ENCODE data around the gene CHST8. TPM values are rescaled to one million over a fixed set of nuclear protein-coding genes. Genes with fewer than 3 reads are reported as not detected.

CHST8 gene
- total and polyA plus RNA-seq, 4 donors = 0.36 to 1.4 (median 0.96) TPM; not detected in 1

DNA sequence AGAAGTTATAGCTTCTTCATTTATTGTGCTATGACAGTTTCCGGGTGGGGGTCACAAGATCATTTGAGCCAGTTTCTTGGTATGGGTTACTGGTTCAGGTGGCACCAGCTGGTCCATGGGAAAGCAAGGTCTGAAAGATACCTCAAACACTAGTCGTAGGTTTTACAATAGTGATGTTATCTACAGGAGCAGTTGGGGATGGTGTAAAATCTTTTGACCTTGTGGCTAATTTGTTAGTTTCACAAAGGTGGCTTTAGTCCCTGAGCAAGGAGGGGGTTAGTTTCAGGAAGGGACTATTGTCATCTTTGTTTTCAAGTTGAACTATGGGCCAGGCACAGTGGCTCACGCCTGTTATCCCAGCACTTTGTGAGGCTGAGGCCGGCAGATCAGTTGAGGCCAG lies 24.6 kb downstream of the CHST8 start:
- Histone ChIP-seq H3K4me1 (ENCODE audit: control insufficient read depth in 1 of 2, insufficient read depth in 2 of 2, low read length in 2 of 2) (no peaks in the 10 kb centered on the region), H3K9me3 (ENCODE audit: control insufficient read depth, low read length) (no peaks in the 10 kb centered on the region), H3K27me3 (ENCODE audit: control insufficient read depth in 1 of 2, insufficient read depth in 2 of 2, low read length in 1 of 2) (peaks cover 0 to 1% of the 10 kb centered on the region in 2 donors), H3K36me3 (ENCODE audit: control insufficient read depth in 1 of 2, insufficient read depth in 2 of 2, low read length in 1 of 2) (no peaks in the 10 kb centered on the region), H3K27ac (ENCODE audit: low read depth in 1 of 2, low read length in 2 of 2) (no peak overlapping the region), H3K4me3 (ENCODE audit: low read length in 2 of 2) (no peak overlapping the region)
- 87 to 94% methylated on average over 4 of the region's 4 CpGs for WGBS, 2 donors
- DNase-seq (peak in 1 of 2 donors; percentile 8), ATAC-seq (ENCODE audit: low FRiP score) (no peak)
- intact Hi-C loops (cut with DNase I) = no loop called here

DNA sequence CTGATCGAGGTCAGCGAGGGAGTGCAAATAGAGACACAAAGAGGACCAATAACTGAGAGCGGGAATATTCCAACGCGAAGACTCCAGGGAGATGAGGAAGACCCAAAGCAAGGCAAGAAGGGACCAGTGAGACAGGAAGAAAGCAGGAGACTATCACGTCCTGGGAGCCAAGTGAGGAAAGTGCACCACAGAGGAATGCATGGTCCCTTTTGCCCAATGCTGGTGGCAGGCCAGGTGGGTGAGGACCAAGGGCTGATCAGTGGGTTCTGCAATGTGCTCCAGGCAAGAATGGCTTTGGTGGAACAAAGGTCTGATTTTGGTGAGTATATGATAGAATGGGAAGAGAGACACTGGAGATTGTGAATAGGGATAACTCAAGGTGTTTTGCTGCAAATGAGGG lies 25.4 kb downstream of the CHST8 start:
- Histone ChIP-seq H3K9me3 (ENCODE audit: control insufficient read depth, low read length) (no peaks in the 10 kb centered on the region), H3K4me3 (ENCODE audit: low read length in 2 of 2) (no peak overlapping the region), H3K4me1 (ENCODE audit: control insufficient read depth in 1 of 2, insufficient read depth in 2 of 2, low read length in 2 of 2) (no peaks in the 10 kb centered on the region), H3K27me3 (ENCODE audit: control insufficient read depth in 1 of 2, insufficient read depth in 2 of 2, low read length in 1 of 2) (peaks cover 0 to 1% of the 10 kb centered on the region in 2 donors), H3K27ac (ENCODE audit: low read depth in 1 of 2, low read length in 2 of 2) (no peak overlapping the region), H3K36me3 (ENCODE audit: control insufficient read depth in 1 of 2, insufficient read depth in 2 of 2, low read length in 1 of 2) (no peaks in the 10 kb centered on the region)
- peak in 1 of 2 donors; percentile 6 for DNase-seq
- intact Hi-C loops (cut with DNase I) = no loop called here
- ATAC-seq (ENCODE audit: low FRiP score) = no peak
- WGBS, 2 donors = 81 to 82% methylated on average over 6 of the region's 6 CpGs

GRCh38 chr19:33649627-33650305 lies 28.0 kb downstream of the CHST8 start:
- 45 to 47% methylated on average over 4 of the region's 4 CpGs for WGBS, 2 donors
- ATAC-seq (ENCODE audit: low FRiP score) = no peak

DNA sequence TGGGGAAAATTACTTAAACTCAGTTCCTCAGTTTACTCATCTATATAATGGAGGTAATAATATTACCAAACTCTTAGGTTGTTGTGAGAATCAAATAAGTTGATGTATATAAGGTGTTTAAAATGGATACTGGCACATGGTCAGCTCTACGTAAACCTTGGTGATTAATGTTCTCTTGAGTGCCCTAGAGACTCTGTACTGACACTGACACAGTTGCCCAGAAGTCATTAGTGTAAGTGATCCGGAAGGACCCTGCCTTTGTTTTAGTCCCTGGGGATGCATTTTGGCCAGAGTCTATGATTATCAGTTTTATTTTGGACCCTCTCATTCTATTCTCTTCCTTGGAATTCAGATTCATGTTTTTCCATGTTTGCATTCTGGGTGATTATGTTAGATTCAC lies 31.9 kb downstream of the CHST8 start:
- H3K27ac ChIP-seq (ENCODE audit: low read depth in 1 of 2, low read length in 2 of 2) = no peak overlapping the region
- WGBS, 2 donors = 29 to 37% methylated on average over 2 of the region's 2 CpGs

More at GRCh38 chr19:33649627-33650305, 28.0 kb downstream of the CHST8 start:
- Histone ChIP-seq H3K27ac (ENCODE audit: low read depth in 1 of 2, low read length in 2 of 2) (no peak overlapping the region), H3K27me3 (ENCODE audit: control insufficient read depth in 1 of 2, insufficient read depth in 2 of 2, low read length in 1 of 2) (peaks cover 0 to 1% of the 10 kb centered on the region in 2 donors), H3K36me3 (ENCODE audit: control insufficient read depth in 1 of 2, insufficient read depth in 2 of 2, low read length in 1 of 2) (no peaks in the 10 kb centered on the region), H3K4me1 (ENCODE audit: control insufficient read depth in 1 of 2, insufficient read depth in 2 of 2, low read length in 2 of 2) (no peaks in the 10 kb centered on the region), H3K4me3 (ENCODE audit: low read length in 2 of 2) (no peak overlapping the region), H3K9me3 (ENCODE audit: control insufficient read depth, low read length) (no peaks in the 10 kb centered on the region)
- peak in 1 of 2 donors; percentile 4 for DNase-seq
- intact Hi-C loops (cut with DNase I) = no loop called here

GRCh38 chr19:33654840-33655508 lies 33.2 kb downstream of the CHST8 start:
- Histone ChIP-seq H3K36me3 (ENCODE audit: control insufficient read depth in 1 of 2, insufficient read depth in 2 of 2, low read length in 1 of 2) (no peaks in the 10 kb centered on the region), H3K4me1 (ENCODE audit: control insufficient read depth in 1 of 2, insufficient read depth in 2 of 2, low read length in 2 of 2) (no peaks in the 10 kb centered on the region), H3K27me3 (ENCODE audit: control insufficient read depth in 1 of 2, insufficient read depth in 2 of 2, low read length in 1 of 2) (no peaks in the 10 kb centered on the region), H3K4me3 (ENCODE audit: low read length in 2 of 2) (no peak overlapping the region), H3K9me3 (ENCODE audit: control insufficient read depth, low read length) (no peaks in the 10 kb centered on the region), H3K27ac (ENCODE audit: low read depth in 1 of 2, low read length in 2 of 2) (no peak overlapping the region)
- ATAC-seq (ENCODE audit: low FRiP score) = no peak
- DNase-seq = peak in 1 of 2 donors; percentile 13
- 74% methylated on average over 7 of the region's 7 CpGs for WGBS, 2 donors
- intact Hi-C loops (cut with DNase I) = no loop called here

More for the DNA sequence above, 31.9 kb downstream of the CHST8 start:
- Histone ChIP-seq H3K4me1 (ENCODE audit: control insufficient read depth in 1 of 2, insufficient read depth in 2 of 2, low read length in 2 of 2) (no peaks in the 10 kb centered on the region), H3K27me3 (ENCODE audit: control insufficient read depth in 1 of 2, insufficient read depth in 2 of 2, low read length in 1 of 2) (no peaks in the 10 kb centered on the region), H3K9me3 (ENCODE audit: control insufficient read depth, low read length) (no peaks in the 10 kb centered on the region), H3K36me3 (ENCODE audit: control insufficient read depth in 1 of 2, insufficient read depth in 2 of 2, low read length in 1 of 2) (no peaks in the 10 kb centered on the region), H3K4me3 (ENCODE audit: low read length in 2 of 2) (no peak overlapping the region)
- intact Hi-C loops (cut with DNase I) = no loop called here
- ATAC-seq (ENCODE audit: low FRiP score) (no peak), DNase-seq (no peak)

- Histone ChIP-seq H3K4me3 (ENCODE audit: low read length in 2 of 2) (no peak overlapping the region), H3K27ac (ENCODE audit: low read depth in 1 of 2, low read length in 2 of 2) (no peak overlapping the region), H3K4me1 (ENCODE audit: control insufficient read depth in 1 of 2, insufficient read depth in 2 of 2, low read length in 2 of 2) (no peaks in the 10 kb centered on the region), H3K36me3 (ENCODE audit: control insufficient read depth in 1 of 2, insufficient read depth in 2 of 2, low read length in 1 of 2) (no peaks in the 10 kb centered on the region), H3K27me3 (ENCODE audit: control insufficient read depth in 1 of 2, insufficient read depth in 2 of 2, low read length in 1 of 2) (no peaks in the 10 kb centered on the region), H3K9me3 (ENCODE audit: control insufficient read depth, low read length) (no peaks in the 10 kb centered on the region)
- peak in 1 of 2 donors; percentile 17 for DNase-seq
- ATAC-seq (ENCODE audit: low FRiP score) = no peak
- 79 to 85% methylated on average over 5 of the region's 5 CpGs for WGBS, 2 donors
- intact Hi-C loops (cut with DNase I) = no loop called here
Measured at GRCh38 chr19:33659835-33660234, 38.1 kb downstream of the CHST8 start.

DNA sequence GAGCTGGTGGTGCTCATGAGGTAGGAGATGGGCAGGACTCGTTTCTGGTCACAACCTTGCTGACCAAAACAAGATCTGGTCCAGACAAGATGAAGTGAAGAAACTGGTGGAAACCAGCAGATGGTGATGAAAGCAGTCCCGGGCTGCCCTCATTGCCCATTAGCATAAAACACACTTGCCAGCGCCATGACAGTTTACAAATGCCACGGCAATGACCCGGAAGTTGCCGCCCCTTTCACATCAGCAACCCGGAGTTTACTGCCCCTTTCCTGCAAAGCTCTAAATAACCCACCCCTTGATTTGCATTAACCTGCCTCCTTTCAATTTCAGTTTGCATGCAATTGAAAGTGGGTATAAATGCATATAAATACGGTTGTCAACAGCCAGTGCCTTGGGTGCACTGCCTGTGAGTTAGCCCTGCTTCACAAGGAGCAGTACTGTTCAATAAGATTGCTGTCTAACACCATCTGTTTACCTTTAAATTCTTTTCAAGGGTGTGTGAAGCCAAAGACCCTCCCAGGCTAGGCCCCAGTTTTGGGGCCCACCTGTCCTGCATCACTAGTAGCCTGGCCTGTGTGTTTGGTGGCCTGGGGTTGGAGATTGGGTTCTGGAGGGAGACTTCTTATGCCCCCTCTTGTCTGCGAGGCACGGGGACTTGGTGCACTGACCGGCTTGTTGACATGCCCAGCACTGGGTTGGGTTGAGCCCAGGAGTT lies 38.8 kb downstream of the CHST8 start:
- DNase-seq (peak in 1 of 2 donors; percentile 24), ATAC-seq (ENCODE audit: low FRiP score) (no peak)
- Histone ChIP-seq H3K4me1 (ENCODE audit: control insufficient read depth in 1 of 2, insufficient read depth in 2 of 2, low read length in 2 of 2) (no peaks in the 10 kb centered on the region), H3K27ac (ENCODE audit: low read depth in 1 of 2, low read length in 2 of 2) (no peak overlapping the region), H3K27me3 (ENCODE audit: control insufficient read depth in 1 of 2, insufficient read depth in 2 of 2, low read length in 1 of 2) (no peaks in the 10 kb centered on the region), H3K9me3 (ENCODE audit: control insufficient read depth, low read length) (no peaks in the 10 kb centered on the region), H3K4me3 (ENCODE audit: low read length in 2 of 2) (no peak overlapping the region), H3K36me3 (ENCODE audit: control insufficient read depth in 1 of 2, insufficient read depth in 2 of 2, low read length in 1 of 2) (no peaks in the 10 kb centered on the region)
- intact Hi-C loops (cut with DNase I) = no loop called here
- 65 to 68% methylated on average over 11 of the region's 11 CpGs for WGBS, 2 donors

- ATAC-seq (ENCODE audit: low FRiP score) (no peak), DNase-seq (peak in 1 of 2 donors; percentile 34)
- no peaks in the 10 kb centered on the region for H3K27me3 ChIP-seq (ENCODE audit: control insufficient read depth in 1 of 2, insufficient read depth in 2 of 2, low read length in 1 of 2)
- no peaks in the 10 kb centered on the region for H3K36me3 ChIP-seq (ENCODE audit: control insufficient read depth in 1 of 2, insufficient read depth in 2 of 2, low read length in 1 of 2)
- H3K27ac ChIP-seq (ENCODE audit: low read depth in 1 of 2, low read length in 2 of 2) = no peak overlapping the region
- WGBS, 2 donors = 71 to 74% methylated on average over 7 of the region's 7 CpGs
- no peak overlapping the region for H3K4me3 ChIP-seq (ENCODE audit: low read length in 2 of 2)
- H3K4me1 ChIP-seq (ENCODE audit: control insufficient read depth in 1 of 2, insufficient read depth in 2 of 2, low read length in 2 of 2) = no peaks in the 10 kb centered on the region
- intact Hi-C loops (cut with DNase I) = no loop called here
- H3K9me3 ChIP-seq (ENCODE audit: control insufficient read depth, low read length) = no peaks in the 10 kb centered on the region
Measured at GRCh38 chr19:33661336-33661735, 39.6 kb downstream of the CHST8 start.
